ENCODE results near the gene KIF27. TPM values are rescaled to one million over a fixed set of nuclear protein-coding genes. Genes with fewer than 3 reads are reported as not detected.
"Not testable (repeated sequence)": the region's sequence is repeated elsewhere in the genome, so short reads cannot be mapped to it uniquely, and the experiment has no call there.

Gene KIF27
- total RNA-seq, 1 donor from 2014 or later, result 9.4 TPM

DNA sequence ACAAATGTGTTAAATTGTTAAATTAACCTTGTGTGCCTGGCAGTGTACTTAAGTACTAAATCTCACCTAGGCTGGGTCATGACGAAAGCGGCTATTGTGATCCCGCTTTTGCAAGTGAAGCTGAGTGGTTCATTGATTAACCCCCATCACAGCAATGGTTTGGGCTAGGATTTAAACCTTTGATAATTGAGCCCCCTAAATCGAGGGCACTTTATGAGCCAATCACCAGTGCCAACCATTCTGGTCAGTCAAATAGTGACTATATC is 35.9 kb upstream of the KIF27 start:
- peaks cover 14% of the 10 kb centered on the region for H3K4me1 Mint-ChIP-seq
- peak overlapping the region; percentile 90 for H3K4me3 Mint-ChIP-seq
- no peak for TF ChIP-seq CTCF (conservative IDR thresholded peaks at IDR 0.05)
- no peaks in the 10 kb centered on the region for H3K9me3 Mint-ChIP-seq
- no peaks in the 10 kb centered on the region for H3K27me3 Mint-ChIP-seq (ENCODE audit: low read depth)
- no peak for DNase-seq (ENCODE audit: low read depth, low spot score)
- H3K36me3 Mint-ChIP-seq (ENCODE audit: low read depth), result no peaks in the 10 kb centered on the region
- peak overlapping the region; percentile 81 for H3K27ac Mint-ChIP-seq (ENCODE audit: unreplicated experiment)

GRCh38 chr9:83956436-83957247 is 35.4 kb upstream of the KIF27 start:
- no peaks in the 10 kb centered on the region for H3K27me3 Mint-ChIP-seq (ENCODE audit: low read depth)
- no peaks in the 10 kb centered on the region for H3K9me3 Mint-ChIP-seq
- H3K4me3 Mint-ChIP-seq, result peak overlapping the region; percentile 90
- no peaks in the 10 kb centered on the region for H3K36me3 Mint-ChIP-seq (ENCODE audit: low read depth)
- no peak for TF ChIP-seq CTCF (conservative IDR thresholded peaks at IDR 0.05)
- H3K4me1 Mint-ChIP-seq, result peaks cover 14% of the 10 kb centered on the region
- peak overlapping the region; percentile 81 for H3K27ac Mint-ChIP-seq (ENCODE audit: unreplicated experiment)
- peak; percentile 48 for DNase-seq (ENCODE audit: low read depth, low spot score)

DNA sequence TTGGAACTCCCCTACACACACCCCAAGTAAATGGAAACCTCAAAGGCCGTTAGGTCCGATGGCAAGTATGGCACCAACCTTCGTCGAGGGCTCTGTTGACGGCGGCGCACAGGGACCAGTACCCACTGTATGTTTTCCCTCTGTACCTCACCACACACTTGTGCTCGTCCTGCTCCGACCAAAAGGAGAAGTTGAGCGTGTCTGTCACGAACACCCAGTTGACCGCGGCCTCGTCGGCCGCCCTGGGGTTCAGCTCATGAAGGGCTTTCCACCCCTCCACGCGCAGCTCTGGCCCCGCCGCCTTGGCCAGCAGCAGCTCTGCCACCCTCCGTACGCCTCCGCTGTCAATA is 34.8 kb upstream of the KIF27 start:
- peaks cover 14% of the 10 kb centered on the region for H3K4me1 Mint-ChIP-seq
- TF ChIP-seq CTCF (conservative IDR thresholded peaks at IDR 0.05), result no peak
- no peak for DNase-seq (ENCODE audit: low read depth, low spot score)
- H3K4me3 Mint-ChIP-seq, result peak overlapping the region; percentile 90
- no peaks in the 10 kb centered on the region for H3K27me3 Mint-ChIP-seq (ENCODE audit: low read depth)
- H3K27ac Mint-ChIP-seq (ENCODE audit: unreplicated experiment), result peak overlapping the region; percentile 62
- H3K9me3 Mint-ChIP-seq, result no peaks in the 10 kb centered on the region
- no peaks in the 10 kb centered on the region for H3K36me3 Mint-ChIP-seq (ENCODE audit: low read depth)

DNA sequence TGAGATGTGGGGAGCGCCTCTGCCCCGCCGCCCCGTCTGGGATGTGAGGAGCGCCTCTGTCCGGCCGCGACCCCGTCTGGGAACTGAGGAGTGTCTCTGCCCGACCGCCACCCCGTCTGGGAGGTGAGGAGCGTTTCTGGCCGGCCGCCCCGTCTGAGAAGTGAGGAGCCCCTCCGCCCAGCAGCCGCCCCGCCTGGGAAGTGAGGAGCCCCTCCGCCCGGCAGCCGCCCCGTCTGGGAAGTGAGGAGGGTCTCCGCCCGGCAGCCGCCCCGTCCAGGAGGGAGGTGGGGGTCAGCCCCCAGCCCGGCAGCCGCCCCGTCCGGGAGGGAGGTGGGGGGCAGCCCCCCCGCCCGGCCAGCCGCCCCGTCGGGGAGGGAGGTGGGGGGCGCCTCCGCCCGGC is 26.9 kb upstream of the KIF27 start:
- not testable (repeated sequence) for H3K27ac Mint-ChIP-seq (ENCODE audit: unreplicated experiment); H3K4me1 Mint-ChIP-seq; DNase-seq (ENCODE audit: low read depth, low spot score); H3K27me3 Mint-ChIP-seq (ENCODE audit: low read depth); H3K9me3 Mint-ChIP-seq; H3K4me3 Mint-ChIP-seq
- peaks cover 12% of the 10 kb centered on the region for H3K36me3 Mint-ChIP-seq (ENCODE audit: low read depth)

- Mint-ChIP-seq H3K36me3 (ENCODE audit: low read depth) (peaks cover 5% of the 10 kb centered on the region), H3K4me3 (no peak overlapping the region), H3K9me3 (no peaks in the 10 kb centered on the region), H3K27ac (ENCODE audit: unreplicated experiment) (no peak overlapping the region), H3K4me1 (no peaks in the 10 kb centered on the region), H3K27me3 (ENCODE audit: low read depth) (no peaks in the 10 kb centered on the region)
- TF ChIP-seq CTCF (conservative IDR thresholded peaks at IDR 0.05), result no peak
- no peak for DNase-seq (ENCODE audit: low read depth, low spot score)
Measured at GRCh38 chr9:83940590-83941303, 19.5 kb upstream of the KIF27 start.

DNA sequence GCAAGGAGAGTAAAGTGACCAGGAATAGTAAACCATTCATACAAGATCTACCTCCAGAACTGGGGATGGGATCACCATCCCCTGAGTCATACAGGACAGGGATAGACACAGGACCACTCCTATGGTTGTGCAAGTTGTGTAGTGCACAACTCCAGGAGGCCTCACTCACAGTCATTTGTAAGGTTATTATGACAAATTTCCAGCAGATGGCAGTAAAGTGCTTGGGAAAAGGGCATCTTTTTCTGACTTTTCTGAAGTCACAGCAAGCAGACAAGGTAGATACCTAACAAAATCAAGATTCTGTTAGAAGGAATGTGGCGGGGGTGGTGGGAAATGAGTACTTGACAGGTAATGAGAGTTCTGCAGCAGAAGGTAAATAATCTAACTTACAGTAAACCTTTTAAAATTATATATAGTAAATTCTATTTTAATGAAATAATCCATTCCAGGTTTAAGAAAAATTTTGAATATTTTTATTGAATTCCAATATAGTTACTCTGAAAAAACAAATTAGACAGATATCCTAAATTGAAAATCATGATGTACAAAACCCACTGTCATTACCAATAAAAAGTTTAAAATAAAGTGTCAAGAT is 16.7 kb upstream of the KIF27 start:
- DNase-seq (ENCODE audit: low read depth, low spot score), result peak; percentile 21
- no peaks in the 10 kb centered on the region for H3K27me3 Mint-ChIP-seq (ENCODE audit: low read depth)
- peaks cover 4% of the 10 kb centered on the region for H3K4me1 Mint-ChIP-seq
- no peaks in the 10 kb centered on the region for H3K36me3 Mint-ChIP-seq (ENCODE audit: low read depth)
- no peaks in the 10 kb centered on the region for H3K9me3 Mint-ChIP-seq
- no peak overlapping the region for H3K4me3 Mint-ChIP-seq
- H3K27ac Mint-ChIP-seq (ENCODE audit: unreplicated experiment), result no peak overlapping the region
- peak; percentile 83 for TF ChIP-seq CTCF (conservative IDR thresholded peaks at IDR 0.05)
